Naive thymus-derived CD8-positive, alpha-beta T cell (primary cell): ENCODE measurements around the gene CASK. TPM values are rescaled to one million over a fixed set of nuclear protein-coding genes. Genes with fewer than 3 reads are reported as not detected.
"Not testable (repeated sequence)": the region's sequence is repeated elsewhere in the genome, so short reads cannot be mapped to it uniquely, and the experiment has no call there.

ENCODE experiments used
- ATAC-seq, 2 donors: fragments of 150-1000 bp; cut with Tn5 transposase in 1 of 2; sonication (Bioruptor Pico), chemical (Tn5 transposase) in 1 of 2; 1 replicate in 1 of 2; 2 replicates in 1 of 2; pipeline ENCODE4 v1.10.0; 2021; ENCODE audit warnings: mild to moderate bottlenecking in 2 of 2, moderate library complexity in 2 of 2
- POLR2A ChIA-PET: fragments of 350-600 bp; sonication (Branson Sonifier 250); formaldehyde crosslinking; loops from one replicate; lab custom pipeline; 2021; ENCODE audit warnings: antibody characterized with exemption; lab: Charles Lee
- DNase-seq, 10 donors: peaks; one replicate each; pipeline versions ENCODE4 v3.0.0 to v3.0.0-alpha.2; 2020 to 2022
- H3K27ac Mint-ChIP-seq, 10 donors: one replicate each; pipeline ENCODE4 v1.8.0; 2020 to 2022; ENCODE audit warnings: mild to moderate bottlenecking in 10 of 10, mixed read lengths in 10 of 10, moderate library complexity in 4 of 10, inconsistent platforms in 1 of 10
- H3K27me3 Mint-ChIP-seq, 5 donors: one replicate each; pipeline ENCODE4 v1.8.0; 2021 to 2022; ENCODE audit warnings: mixed read lengths in 5 of 5
- H3K36me3 Mint-ChIP-seq, 3 donors: one replicate each; pipeline ENCODE4 v1.8.0; 2020 to 2022; ENCODE audit warnings: mixed read lengths in 3 of 3, mild to moderate bottlenecking in 2 of 3, inconsistent platforms in 1 of 3
- H3K4me1 Mint-ChIP-seq, 4 donors: one replicate each; pipeline ENCODE4 v1.8.0; 2021 to 2022; ENCODE audit warnings: mixed read lengths in 4 of 4
- H3K4me3 Mint-ChIP-seq, 10 donors: one replicate each; pipeline ENCODE4 v1.8.0; 2020 to 2022; ENCODE audit warnings: mild to moderate bottlenecking in 10 of 10, mixed read lengths in 10 of 10, moderate library complexity in 6 of 10, inconsistent platforms in 1 of 10
- H3K9me3 Mint-ChIP-seq, 9 donors: one replicate each; pipeline ENCODE4 v1.8.0; 2020 to 2022; ENCODE audit warnings: mixed read lengths in 9 of 9, mild to moderate bottlenecking in 3 of 9, inconsistent platforms in 1 of 9, moderate library complexity in 1 of 9
- polyA plus RNA-seq, 3 donors: library from polyadenylated mRNA; unstranded; fragments of 300-500 nt; fragmentation: Illumina TruSeq; gene quantifications; one replicate each; pipeline ENCODE4 v1.2.3, GENCODE V29; 2021
- total RNA-seq, 8 experiments: library from RNA in 2 of 8; stranded (reverse) in 2 of 8; gene quantifications; one replicate each; pipeline ENCODE4 v1.2.3 and lab custom pipeline; 2021 to 2026

Gene CASK
- total and polyA plus RNA-seq, 5 experiments from 2014 or later, result 4.6 to 90.4 (median 16.1) TPM

DNA sequence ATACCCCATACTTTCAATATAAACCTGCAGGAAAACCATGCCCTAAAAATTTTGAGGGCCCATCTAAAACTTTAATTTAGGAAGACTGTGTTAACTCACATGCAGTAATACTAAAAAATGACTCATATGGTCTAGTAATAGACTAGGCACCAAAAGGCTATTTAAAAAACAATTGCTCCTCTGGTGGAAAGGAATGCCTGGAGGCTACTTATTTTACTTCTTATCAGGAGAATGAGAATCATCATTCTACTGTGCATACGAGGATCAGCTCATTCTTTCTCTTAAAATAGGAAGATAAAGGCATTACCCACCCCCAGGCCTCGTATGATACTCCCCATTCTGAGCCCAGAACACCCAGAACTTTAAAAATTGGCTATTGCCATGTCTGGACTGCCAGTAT, 277.2 kb downstream of the CASK start:
- H3K27me3 Mint-ChIP-seq, ATAC-seq, H3K27ac Mint-ChIP-seq, H3K4me3 Mint-ChIP-seq, H3K4me1 Mint-ChIP-seq, POLR2A ChIA-PET, DNase-seq: not testable (repeated sequence)
- Mint-ChIP-seq H3K36me3 (peaks cover 33 to 50% (median 44%) of the 10 kb centered on the region in 3 donors), H3K9me3 (peaks cover 0 to 57% (median 10%) of the 10 kb centered on the region in 9 donors)

DNA sequence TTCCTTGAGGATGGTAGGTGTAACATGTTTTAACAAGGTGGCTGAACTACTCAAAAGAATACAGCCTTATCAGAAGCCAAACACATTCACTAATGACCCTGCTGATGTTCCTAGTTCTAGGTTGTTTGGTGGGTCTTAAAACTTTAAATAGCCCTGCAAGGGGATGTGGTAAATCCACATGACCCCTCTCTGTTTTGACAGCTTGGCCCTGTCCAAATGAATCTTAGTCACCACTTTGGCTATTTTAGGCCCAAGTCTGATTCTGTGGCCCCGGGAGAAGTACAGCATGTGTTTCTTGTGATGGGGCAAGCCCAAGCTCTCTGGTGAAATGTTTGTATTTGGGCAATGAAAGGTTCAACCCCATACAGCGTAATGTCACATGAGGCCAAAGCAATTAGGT, 289.1 kb downstream of the CASK start:
- DNase-seq (no peak), ATAC-seq (no peak)
- H3K36me3 Mint-ChIP-seq, result peaks cover 4 to 32% (median 7%) of the 10 kb centered on the region in 3 donors
- POLR2A ChIA-PET, result no interaction called here
- no peak overlapping the region for H3K4me3 Mint-ChIP-seq
- no peak overlapping the region for H3K27ac Mint-ChIP-seq
- peaks cover 0 to 3% (median 1%) of the 10 kb centered on the region in 4 donors for H3K4me1 Mint-ChIP-seq
- no peaks in the 10 kb centered on the region for H3K27me3 Mint-ChIP-seq
- H3K9me3 Mint-ChIP-seq, result peaks cover 0 to 2% (median 0%) of the 10 kb centered on the region in 9 donors

DNA sequence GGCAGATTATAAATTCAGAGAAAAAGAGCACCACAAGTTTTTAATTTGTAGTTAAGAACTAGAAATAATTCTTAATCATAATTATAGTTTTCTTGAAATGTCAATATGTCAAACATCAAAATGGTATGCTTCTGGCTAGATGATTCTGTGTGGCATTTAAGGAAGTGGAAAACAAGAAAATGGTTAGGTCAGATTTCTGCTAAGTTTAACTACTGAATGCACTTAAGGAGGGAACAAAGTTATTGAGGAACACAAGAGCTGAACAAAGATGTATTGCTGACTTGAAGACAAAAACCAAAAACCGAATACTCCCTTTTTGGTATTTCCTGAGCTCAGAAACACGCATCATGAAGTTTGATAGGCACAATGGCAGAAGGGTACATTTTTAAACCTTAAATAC, 293.3 kb downstream of the CASK start:
- Mint-ChIP-seq H3K9me3 (no peaks in the 10 kb centered on the region), H3K4me3 (no peak overlapping the region), H3K36me3 (peaks cover 0 to 32% (median 5%) of the 10 kb centered on the region in 3 donors), H3K27me3 (no peaks in the 10 kb centered on the region), H3K4me1 (peaks cover 0 to 2% (median 0%) of the 10 kb centered on the region in 4 donors), H3K27ac (no peak overlapping the region)
- no peak for DNase-seq
- ATAC-seq, result no peak
- POLR2A ChIA-PET, result no interaction called here

DNA sequence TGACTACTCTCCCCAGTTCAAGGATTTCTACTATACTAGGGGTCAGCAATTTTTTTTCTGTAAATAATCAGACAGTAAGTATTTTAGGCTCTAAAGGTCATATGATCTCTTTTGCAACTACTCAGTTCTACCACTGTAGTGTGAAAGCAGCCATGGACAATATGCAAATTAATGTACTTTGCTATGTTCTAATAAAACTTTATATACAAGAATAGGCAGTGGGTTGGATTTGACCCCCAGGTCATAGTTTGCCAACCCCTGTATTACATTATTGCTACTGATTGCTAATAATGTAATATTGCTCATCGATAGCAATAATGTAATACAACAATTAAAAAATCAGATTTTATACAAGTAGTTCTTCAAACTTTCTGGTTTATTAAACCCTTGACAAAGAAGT, 293.8 kb downstream of the CASK start:
- DNase-seq (no peak), ATAC-seq (no peak)
- peaks cover 0 to 2% (median under 1%) of the 10 kb centered on the region in 4 donors for H3K4me1 Mint-ChIP-seq
- H3K36me3 Mint-ChIP-seq, result peaks cover 4 to 33% (median 9%) of the 10 kb centered on the region in 3 donors
- POLR2A ChIA-PET, result no interaction called here
- no peak overlapping the region for H3K4me3 Mint-ChIP-seq
- H3K27me3 Mint-ChIP-seq, result no peaks in the 10 kb centered on the region
- H3K27ac Mint-ChIP-seq, result no peak overlapping the region
- H3K9me3 Mint-ChIP-seq, result no peaks in the 10 kb centered on the region

DNA sequence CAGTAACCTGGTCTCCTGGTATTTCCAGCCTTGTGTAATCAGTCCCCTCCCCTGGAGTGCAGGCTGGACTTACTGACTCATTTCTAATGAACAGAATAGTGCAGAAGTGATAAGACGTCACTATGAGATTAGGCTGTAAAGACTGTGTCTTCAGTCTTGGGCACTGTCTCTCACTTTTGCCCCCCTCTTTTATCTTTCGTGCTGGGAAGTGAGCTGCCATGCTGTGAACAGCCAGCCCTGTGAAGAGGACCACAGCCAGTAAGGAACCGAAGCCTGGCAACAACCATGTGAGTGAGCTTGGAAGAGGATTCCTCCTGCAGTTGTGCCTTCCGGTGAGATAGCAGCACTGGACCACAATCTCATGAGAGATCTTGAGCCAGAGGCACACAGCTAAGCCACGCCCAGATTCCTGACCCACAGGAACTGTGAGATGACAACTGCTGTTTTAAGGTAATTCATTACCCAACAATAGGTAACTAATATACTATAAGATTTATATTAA, 302.1 kb downstream of the CASK start:
- POLR2A ChIA-PET, result no interaction called here
- no peak overlapping the region for H3K4me3 Mint-ChIP-seq
- H3K36me3 Mint-ChIP-seq, result peaks cover 7 to 41% (median 14%) of the 10 kb centered on the region in 3 donors
- ATAC-seq (no peak), DNase-seq (no peak)
- no peaks in the 10 kb centered on the region for H3K27me3 Mint-ChIP-seq
- peak overlapping the region in 2 of 10 donors; percentile 40 to 43 for H3K27ac Mint-ChIP-seq
- H3K9me3 Mint-ChIP-seq, result no peaks in the 10 kb centered on the region
- peaks cover 0 to 9% (median 3%) of the 10 kb centered on the region in 4 donors for H3K4me1 Mint-ChIP-seq

DNA sequence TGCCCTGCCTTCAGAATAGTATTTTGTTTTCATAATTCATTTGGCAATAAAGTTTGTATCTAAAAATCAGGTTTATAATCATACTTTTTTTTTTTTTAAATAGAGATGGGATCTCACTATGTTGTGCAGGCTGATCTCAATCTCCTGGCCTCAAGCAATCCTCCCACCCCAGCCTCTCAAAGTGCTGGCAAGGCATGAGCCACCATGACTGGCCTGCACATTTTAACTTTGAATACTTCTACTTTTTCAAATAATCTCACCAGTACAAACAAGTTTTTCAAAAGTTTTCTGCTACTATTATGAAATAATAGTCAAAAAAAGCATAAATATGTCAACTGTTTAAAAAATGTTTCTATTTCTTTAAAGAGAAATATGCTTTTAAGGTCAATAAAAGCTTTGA, 304.1 kb downstream of the CASK start:
- Mint-ChIP-seq H3K9me3 (no peaks in the 10 kb centered on the region), H3K4me3 (no peak overlapping the region), H3K36me3 (peaks cover 0 to 29% (median 8%) of the 10 kb centered on the region in 3 donors), H3K27ac (no peak overlapping the region), H3K4me1 (peaks cover 0 to 6% (median 2%) of the 10 kb centered on the region in 4 donors), H3K27me3 (no peaks in the 10 kb centered on the region)
- POLR2A ChIA-PET, result no interaction called here
- DNase-seq (no peak), ATAC-seq (no peak)

DNA sequence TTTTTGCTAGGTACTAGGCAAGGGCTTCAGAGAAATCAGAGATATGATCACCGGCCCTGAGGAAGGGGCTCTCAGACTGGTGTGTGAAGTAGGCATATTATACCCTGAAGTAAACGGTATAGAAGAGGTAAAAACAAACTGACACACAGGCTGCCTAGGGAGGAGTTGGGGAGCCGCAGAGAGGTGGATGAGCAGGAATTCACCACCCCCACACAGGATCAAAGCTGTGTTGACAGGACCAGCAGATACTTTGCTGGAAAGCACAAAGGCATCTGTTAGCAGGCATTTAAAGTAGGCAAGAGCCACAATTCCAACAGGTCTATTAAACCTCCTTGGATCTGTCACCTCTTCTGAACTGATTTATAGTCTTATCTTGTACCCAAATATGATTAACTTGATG, 306.4 kb downstream of the CASK start:
- POLR2A ChIA-PET, result no interaction called here
- Mint-ChIP-seq H3K9me3 (peaks cover 0 to 1% (median 0%) of the 10 kb centered on the region in 9 donors), H3K4me1 (peaks cover 0 to 2% (median under 1%) of the 10 kb centered on the region in 4 donors), H3K27me3 (no peaks in the 10 kb centered on the region), H3K36me3 (peaks cover 0 to 10% (median 3%) of the 10 kb centered on the region in 3 donors), H3K27ac (peak overlapping the region in 2 of 10 donors; percentile 34 to 80), H3K4me3 (no peak overlapping the region)
- ATAC-seq (no peak), DNase-seq (no peak)

DNA sequence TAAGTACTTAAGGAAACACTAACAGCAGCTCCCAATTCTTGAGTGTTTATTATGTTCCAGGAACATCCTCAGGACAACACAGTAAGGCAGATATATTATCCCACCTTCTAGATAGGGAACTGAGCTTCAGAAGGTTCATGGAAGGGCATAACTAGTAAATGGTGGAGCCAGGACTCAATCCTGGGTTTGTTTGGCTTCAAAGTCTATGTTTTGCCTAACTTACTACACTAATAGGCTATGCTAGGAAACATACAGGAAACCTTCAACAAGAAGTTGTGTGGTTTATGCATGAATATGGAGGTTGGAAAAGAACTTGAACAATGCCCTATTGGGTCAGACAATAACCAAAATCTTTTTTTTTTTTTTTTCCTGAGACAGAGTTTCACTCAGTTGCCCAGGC, 307.1 kb downstream of the CASK start:
- H3K4me3 Mint-ChIP-seq, result no peak overlapping the region
- peaks cover 0 to 2% (median 0%) of the 10 kb centered on the region in 9 donors for H3K9me3 Mint-ChIP-seq
- peaks cover 0 to 10% (median 3%) of the 10 kb centered on the region in 3 donors for H3K36me3 Mint-ChIP-seq
- DNase-seq (no peak), ATAC-seq (no peak)
- no peak overlapping the region for H3K27ac Mint-ChIP-seq
- no peaks in the 10 kb centered on the region for H3K27me3 Mint-ChIP-seq
- POLR2A ChIA-PET, result interaction anchor here (0.7 kb wide), 1 partner anchor 286 kb away, joined by 4 read pairs; no protein-coding TSS in a partner anchor
- peaks cover 0 to 2% (median under 1%) of the 10 kb centered on the region in 4 donors for H3K4me1 Mint-ChIP-seq

DNA sequence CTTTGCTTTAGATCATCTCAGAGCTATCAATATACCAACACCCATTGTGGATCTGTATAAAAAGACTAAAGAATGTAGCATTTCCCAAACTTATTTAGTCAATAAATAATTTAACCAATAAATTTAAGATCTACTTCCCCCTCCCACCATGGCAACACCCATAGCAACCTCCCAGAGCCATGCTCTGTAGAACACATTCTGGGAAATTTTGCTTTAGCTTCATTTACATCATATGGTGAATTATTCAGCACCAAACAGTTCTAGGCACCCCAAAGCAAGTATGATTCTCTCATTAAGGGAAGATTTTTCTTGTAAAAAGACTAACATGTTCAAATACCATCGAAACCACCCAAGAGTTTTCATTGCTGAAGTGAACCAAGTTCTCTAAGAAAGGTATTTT, 315.1 kb downstream of the CASK start:
- no peak for DNase-seq
- Mint-ChIP-seq H3K36me3 (peaks cover 5 to 44% (median 9%) of the 10 kb centered on the region in 3 donors), H3K4me3 (no peak overlapping the region), H3K27ac (no peak overlapping the region), H3K27me3 (no peaks in the 10 kb centered on the region), H3K4me1 (peaks cover 0 to 12% (median 0%) of the 10 kb centered on the region in 4 donors), H3K9me3 (peaks cover 0 to 2% (median 0%) of the 10 kb centered on the region in 9 donors)
- no peak for ATAC-seq
- POLR2A ChIA-PET, result interaction anchor here (1.2 kb wide), 1 partner anchor 11 kb away, joined by 3 read pairs; no protein-coding TSS in a partner anchor

DNA sequence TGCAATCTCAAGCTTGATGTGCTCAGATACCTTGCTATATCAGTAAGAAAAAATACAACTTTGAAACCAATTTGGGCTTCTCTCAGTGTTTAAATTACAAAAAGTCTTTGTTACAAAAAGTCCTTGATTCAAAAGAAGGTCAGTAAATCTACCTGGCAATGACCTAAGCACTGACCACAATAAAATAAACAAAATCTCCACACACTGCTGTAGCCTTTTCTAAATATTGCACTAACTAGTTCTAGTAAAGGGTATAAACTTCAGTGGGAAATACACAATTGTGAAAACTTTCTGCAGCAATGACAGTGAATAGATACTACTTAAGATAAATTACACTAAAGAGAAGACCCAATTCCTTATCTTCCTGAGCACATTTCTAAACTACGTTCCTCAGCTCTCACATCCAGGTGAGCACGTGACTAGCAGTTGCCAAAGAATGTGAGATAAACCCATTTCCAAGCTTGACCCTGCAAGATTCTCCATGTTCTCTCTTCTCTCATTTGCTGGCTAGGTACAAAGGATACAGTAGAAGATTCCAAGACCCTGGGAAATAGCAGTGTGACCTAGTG, 316.0 kb downstream of the CASK start:
- Mint-ChIP-seq H3K27me3 (no peaks in the 10 kb centered on the region), H3K4me3 (no peak overlapping the region), H3K27ac (peak overlapping the region in 2 of 10 donors; percentile 6 to 41), H3K4me1 (peaks cover 0 to 12% (median 0%) of the 10 kb centered on the region in 4 donors), H3K36me3 (peaks cover 5 to 44% (median 9%) of the 10 kb centered on the region in 3 donors), H3K9me3 (peaks cover 0 to 2% (median 0%) of the 10 kb centered on the region in 9 donors)
- DNase-seq, result no peak
- POLR2A ChIA-PET, result no interaction called here
- ATAC-seq, result no peak

DNA sequence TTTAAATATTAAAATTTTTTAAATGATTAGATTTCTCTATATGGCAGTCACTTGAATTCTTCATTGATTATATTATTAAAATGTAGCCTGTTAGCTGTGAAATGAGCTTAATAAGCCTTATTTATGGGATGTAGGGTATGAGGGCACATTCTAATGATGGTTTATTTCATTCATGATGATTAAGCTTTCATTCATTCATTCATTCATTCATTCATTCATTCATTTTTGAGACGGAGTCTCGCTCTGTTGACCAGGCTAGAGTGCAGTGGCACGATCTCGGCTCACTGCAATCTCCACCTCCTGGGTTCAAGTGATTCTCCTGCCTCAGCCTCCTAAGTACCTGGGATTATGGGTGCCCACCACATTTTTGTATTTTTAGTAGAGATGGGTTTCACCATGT, 317.3 kb downstream of the CASK start:
- H3K4me3 Mint-ChIP-seq, ATAC-seq, POLR2A ChIA-PET, H3K27ac Mint-ChIP-seq, DNase-seq, H3K9me3 Mint-ChIP-seq, H3K27me3 Mint-ChIP-seq: not testable (repeated sequence)
- peaks cover 0 to 12% (median 0%) of the 10 kb centered on the region in 4 donors for H3K4me1 Mint-ChIP-seq
- H3K36me3 Mint-ChIP-seq, result peaks cover 5 to 44% (median 12%) of the 10 kb centered on the region in 3 donors

DNA sequence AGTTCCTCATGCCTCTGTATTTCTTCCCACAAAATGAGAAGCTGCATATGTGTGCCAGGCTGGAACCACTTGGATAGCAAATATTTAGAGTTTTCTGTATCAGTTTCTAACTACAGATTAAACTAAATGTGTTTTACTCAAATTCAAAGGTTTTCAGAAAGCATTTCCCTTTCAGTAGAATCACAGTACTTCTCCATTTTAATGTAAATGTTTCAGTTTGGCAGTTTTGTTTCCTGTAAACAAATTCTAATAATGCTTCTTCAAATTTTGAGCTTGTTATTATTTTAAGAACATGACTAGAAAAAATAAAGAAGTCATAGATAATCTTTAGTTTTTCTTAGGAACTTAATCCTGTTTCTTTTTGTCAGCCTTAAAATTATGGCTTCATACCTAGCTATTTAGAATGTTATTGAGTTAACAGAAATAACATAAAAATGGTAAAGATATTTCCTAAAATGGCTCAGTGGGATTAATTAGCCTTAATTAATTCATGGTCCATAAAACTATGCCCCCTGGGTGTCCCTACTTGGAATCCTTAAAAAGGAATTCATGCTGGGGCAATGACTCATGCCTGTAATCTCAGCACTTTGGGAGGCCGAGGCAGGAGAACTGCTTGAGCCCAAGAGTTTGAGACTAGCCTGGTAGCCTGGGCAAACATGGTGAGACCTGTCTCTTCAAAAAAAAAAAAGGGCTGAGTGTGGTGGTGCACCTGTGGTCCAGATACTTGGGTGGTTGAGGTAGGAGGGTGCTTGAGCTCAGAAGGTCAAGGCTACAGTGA, 318.4 kb downstream of the CASK start:
- Mint-ChIP-seq H3K27ac (no peak overlapping the region), H3K4me1 (peaks cover 0 to 12% (median 0%) of the 10 kb centered on the region in 4 donors), H3K27me3 (no peaks in the 10 kb centered on the region), H3K4me3 (no peak overlapping the region), H3K9me3 (no peaks in the 10 kb centered on the region), H3K36me3 (peaks cover 0 to 37% (median 9%) of the 10 kb centered on the region in 3 donors)
- ATAC-seq (no peak), DNase-seq (no peak)
- POLR2A ChIA-PET, result no interaction called here

DNA sequence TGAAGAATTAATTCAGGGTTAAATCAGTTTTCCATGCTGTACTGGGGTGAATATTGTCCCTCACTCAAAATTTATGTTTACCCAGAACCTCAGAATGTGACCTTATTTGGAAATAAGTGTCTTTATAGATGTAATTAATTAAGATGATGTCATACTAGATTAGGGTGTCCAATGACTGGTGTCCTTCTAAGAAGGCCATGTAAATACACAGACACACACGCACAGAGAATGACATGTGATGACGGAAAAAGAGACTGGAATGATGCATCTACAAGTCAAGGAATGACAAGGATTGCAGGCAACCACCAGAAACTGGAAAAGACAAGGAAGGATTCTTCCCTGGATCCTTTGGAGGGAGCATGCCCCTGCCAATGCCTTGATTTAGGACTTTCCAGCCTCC, 319.2 kb downstream of the CASK start:
- Mint-ChIP-seq H3K27ac (no peak overlapping the region), H3K4me3 (no peak overlapping the region)

More for the DNA sequence above, 319.2 kb downstream of the CASK start:
- H3K9me3 Mint-ChIP-seq, result no peaks in the 10 kb centered on the region
- DNase-seq (no peak), ATAC-seq (no peak)
- peaks cover 0 to 31% (median 5%) of the 10 kb centered on the region in 3 donors for H3K36me3 Mint-ChIP-seq
- no peaks in the 10 kb centered on the region for H3K27me3 Mint-ChIP-seq
- POLR2A ChIA-PET, result no interaction called here
- H3K4me1 Mint-ChIP-seq, result peaks cover 0 to 12% (median 0%) of the 10 kb centered on the region in 4 donors
